Activated B cell treated with CpG ODN at 0.5 μM for 24 hours (primary cell): ENCODE data around the gene CCDC63. TPM values are rescaled to one million over a fixed set of nuclear protein-coding genes. Genes with fewer than 3 reads are reported as not detected.

ENCODE experiments used
- ATAC-seq: fragments of 200-7000 bp; cut with Tn5 transposase; one replicate; pipeline ENCODE4 v1.10.0; 2021; ENCODE audit warnings: low read depth, mild to moderate bottlenecking, moderate library complexity
- CTCF ChIA-PET: fragments of 350-600 bp; sonication (Branson Sonifier 250); formaldehyde crosslinking; loops from one replicate; lab custom pipeline; 2021; ENCODE audit warnings: antibody characterized with exemption; lab: Charles Lee
- POLR2A ChIA-PET: fragments of 350-600 bp; sonication (Branson Sonifier 250); formaldehyde crosslinking; loops from one replicate; lab custom pipeline; 2021; ENCODE audit warnings: antibody characterized with exemption; lab: Charles Lee
- DNase-seq: peaks from one replicate; pipeline ENCODE4 v3.0.0; 2022
- H3K27ac Mint-ChIP-seq: one replicate; pipeline ENCODE4 v1.8.0; 2020; ENCODE audit warnings: mixed read lengths
- H3K27me3 Mint-ChIP-seq: one replicate; pipeline ENCODE4 v1.8.0; 2021; ENCODE audit warnings: mixed read lengths
- H3K36me3 Mint-ChIP-seq: one replicate; pipeline ENCODE4 v1.8.0; 2021; ENCODE audit warnings: low read depth, mixed read lengths
- H3K4me1 Mint-ChIP-seq: one replicate; pipeline ENCODE4 v1.8.0; 2021; ENCODE audit warnings: mixed read lengths
- H3K4me3 Mint-ChIP-seq: one replicate; pipeline ENCODE4 v1.8.0; 2020; ENCODE audit warnings: mild to moderate bottlenecking, mixed read lengths
- H3K9me3 Mint-ChIP-seq: one replicate; pipeline ENCODE4 v1.8.0; 2020; ENCODE audit warnings: mixed read lengths
- intact Hi-C: fragments of 100-400 bp; cut with micrococcal nuclease; formaldehyde crosslinking; loops from one replicate; pipeline ENCODE4 v1.15.1; 2024
- total RNA-seq: library from RNA; stranded (reverse); gene quantifications from 2 replicates; pipeline ENCODE4 v1.2.3, GENCODE V29; 2022
- TF ChIP-seq, protein P1 (sequence below): fragments of 200-600 bp; IDR thresholded peaks from one replicate; pipeline ENCODE4 v1.8.0; 2022; ENCODE audit warnings: antibody characterized with exemption, mild to moderate bottlenecking

CCDC63 gene
- total RNA-seq, 1 donor from 2014 or later = not detected

DNA sequence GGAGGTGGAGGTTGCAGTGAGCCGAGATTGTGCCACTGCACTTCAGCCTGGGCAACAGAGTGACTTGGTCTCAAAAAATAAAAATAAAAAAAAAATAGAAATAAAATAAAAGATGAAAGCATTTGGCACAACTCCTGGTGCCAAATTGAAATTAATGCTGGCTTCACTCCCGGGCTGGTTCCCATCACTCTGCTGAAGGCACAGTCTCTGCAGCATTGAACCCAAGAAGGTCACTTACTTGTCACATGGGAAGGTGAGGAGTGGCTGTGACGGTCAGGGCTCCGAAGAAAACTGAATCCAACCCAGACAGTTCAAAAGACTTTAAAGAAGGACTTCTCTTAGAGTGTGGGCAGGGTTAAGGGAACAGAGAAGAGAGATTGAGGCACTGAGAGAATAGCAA, 10.5 kb upstream of the CCDC63 start:
- POLR2A ChIA-PET = no interaction called here

DNA sequence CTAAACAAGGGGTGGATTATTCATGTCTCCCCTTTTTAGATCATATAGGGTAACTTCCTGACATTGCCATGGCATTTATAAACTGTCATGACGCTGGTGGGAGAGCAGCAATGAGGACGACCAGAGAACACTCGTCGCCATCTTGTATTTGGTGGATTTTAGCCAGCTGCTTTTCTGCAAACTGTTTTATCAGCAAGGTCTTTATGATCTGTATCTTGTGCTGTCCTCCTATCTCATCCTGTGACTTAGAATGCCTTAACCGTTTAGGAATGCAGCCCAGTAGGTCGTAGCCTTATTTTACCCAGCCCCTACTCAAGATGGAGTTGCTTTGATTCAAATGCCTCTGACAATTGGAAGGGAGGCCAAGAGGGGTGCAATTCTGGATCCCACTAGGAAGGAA, 5.8 kb upstream of the CCDC63 start:
- Mint-ChIP-seq H3K4me1 (no peaks in the 10 kb centered on the region), H3K27me3 (peaks cover 4% of the 10 kb centered on the region), H3K27ac (no peak overlapping the region), H3K4me3 (no peak overlapping the region), H3K9me3 (no peaks in the 10 kb centered on the region), H3K36me3 (no peaks in the 10 kb centered on the region)
- intact Hi-C loops = no loop called here
- DNase-seq (no peak), ATAC-seq (no peak)
- CTCF ChIA-PET = interaction anchor here (1.0 kb wide), 1 partner anchor 289 kb away, joined by 3 read pairs; no protein-coding TSS in a partner anchor
- TF ChIP-seq, protein P1, sequence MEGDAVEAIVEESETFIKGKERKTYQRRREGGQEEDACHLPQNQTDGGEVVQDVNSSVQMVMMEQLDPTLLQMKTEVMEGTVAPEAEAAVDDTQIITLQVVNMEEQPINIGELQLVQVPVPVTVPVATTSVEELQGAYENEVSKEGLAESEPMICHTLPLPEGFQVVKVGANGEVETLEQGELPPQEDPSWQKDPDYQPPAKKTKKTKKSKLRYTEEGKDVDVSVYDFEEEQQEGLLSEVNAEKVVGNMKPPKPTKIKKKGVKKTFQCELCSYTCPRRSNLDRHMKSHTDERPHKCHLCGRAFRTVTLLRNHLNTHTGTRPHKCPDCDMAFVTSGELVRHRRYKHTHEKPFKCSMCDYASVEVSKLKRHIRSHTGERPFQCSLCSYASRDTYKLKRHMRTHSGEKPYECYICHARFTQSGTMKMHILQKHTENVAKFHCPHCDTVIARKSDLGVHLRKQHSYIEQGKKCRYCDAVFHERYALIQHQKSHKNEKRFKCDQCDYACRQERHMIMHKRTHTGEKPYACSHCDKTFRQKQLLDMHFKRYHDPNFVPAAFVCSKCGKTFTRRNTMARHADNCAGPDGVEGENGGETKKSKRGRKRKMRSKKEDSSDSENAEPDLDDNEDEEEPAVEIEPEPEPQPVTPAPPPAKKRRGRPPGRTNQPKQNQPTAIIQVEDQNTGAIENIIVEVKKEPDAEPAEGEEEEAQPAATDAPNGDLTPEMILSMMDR = no peak
- POLR2A ChIA-PET = no interaction called here

More for the DNA sequence above, 10.5 kb upstream of the CCDC63 start:
- Mint-ChIP-seq H3K4me1 (no peaks in the 10 kb centered on the region), H3K27me3 (peaks cover 5% of the 10 kb centered on the region), H3K4me3 (no peak overlapping the region), H3K9me3 (no peaks in the 10 kb centered on the region), H3K36me3 (no peaks in the 10 kb centered on the region), H3K27ac (no peak overlapping the region)
- DNase-seq (no peak), ATAC-seq (no peak)
- TF ChIP-seq, protein P1 = no peak
- intact Hi-C loops = no loop called here
- CTCF ChIA-PET = no interaction called here

DNA sequence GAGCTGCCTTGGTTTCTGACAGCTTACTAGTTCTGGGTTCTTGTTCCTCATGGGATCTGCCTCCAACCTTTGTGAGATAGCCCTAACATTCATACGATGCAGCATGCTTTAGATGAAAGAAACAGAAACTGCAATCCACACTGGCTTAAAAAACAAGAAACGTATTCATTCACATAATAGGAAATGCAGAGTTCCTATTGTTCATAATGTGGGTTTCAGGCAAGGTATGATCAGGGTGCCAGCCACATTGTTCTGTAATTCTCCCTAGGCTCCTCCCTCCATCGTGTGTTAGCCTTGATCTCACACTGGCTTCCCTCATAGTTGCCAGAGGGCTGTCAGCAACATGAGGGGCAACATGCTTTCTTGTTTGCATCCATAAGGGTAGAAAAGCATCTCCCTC, 2.7 kb upstream of the CCDC63 start:
- H3K36me3 Mint-ChIP-seq = no peaks in the 10 kb centered on the region
- intact Hi-C loops = no loop called here
- H3K9me3 Mint-ChIP-seq = no peaks in the 10 kb centered on the region
- TF ChIP-seq, protein P1 = no peak
- H3K4me1 Mint-ChIP-seq = peaks cover 7% of the 10 kb centered on the region
- no peak for ATAC-seq
- CTCF ChIA-PET = no interaction called here
- peaks cover 14% of the 10 kb centered on the region for H3K27me3 Mint-ChIP-seq
- no peak overlapping the region for H3K27ac Mint-ChIP-seq
- no peak for DNase-seq
- no peak overlapping the region for H3K4me3 Mint-ChIP-seq
- POLR2A ChIA-PET = no interaction called here

DNA sequence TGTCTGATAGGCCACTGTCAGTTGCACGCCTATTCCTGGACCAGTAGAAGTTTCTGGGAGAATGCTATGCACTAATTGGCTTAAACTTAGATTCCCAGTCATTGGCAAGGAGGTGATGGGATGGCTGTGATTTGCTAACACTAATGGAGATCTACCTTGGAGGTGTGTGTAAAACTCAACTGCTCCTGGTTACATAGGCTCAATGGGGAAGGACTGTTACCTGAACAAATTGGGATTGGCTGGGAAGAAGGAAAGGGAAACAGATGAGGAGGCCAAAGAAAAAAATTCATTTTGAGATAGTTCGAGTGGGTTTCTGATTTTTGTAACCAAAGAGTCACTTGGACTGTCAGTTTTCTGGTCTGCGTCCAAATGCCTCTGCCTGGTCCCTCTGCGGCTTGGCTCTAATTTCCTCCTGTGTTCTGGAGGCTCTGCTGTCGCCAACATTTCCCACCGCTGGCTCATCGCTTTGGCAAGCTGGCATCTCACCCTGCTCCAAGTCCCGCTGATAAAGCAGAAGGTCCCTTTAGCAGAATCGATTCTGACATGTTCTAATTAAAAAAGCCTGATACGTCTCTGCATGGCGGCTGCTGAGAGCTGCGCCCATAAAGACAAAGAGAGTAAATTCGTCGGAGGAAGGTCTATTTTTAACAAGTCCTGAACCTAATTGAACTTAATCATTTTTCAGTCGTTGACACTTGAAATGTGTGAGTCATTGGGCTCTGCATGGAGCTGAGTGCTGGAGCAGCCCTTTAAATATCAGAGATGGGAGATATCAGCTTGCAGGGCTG, 2.0 kb upstream of the CCDC63 start:
- H3K27me3 Mint-ChIP-seq = peaks cover 14% of the 10 kb centered on the region

DNA sequence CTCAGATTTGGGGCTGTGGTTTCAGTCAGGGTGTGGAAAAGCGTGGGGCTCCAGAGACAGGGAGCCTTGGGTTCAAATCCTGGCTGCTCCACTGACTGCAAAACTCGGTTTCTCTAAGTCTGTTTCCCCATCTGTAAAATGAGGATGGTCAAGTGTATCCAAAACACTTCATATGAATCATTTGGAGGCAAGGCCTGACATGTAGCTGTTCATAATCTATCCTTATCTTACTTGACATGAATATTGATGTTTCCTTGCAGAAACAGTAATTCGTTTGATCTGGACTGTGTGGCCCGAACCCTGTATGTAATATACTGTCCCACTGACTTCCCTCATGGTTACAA, 1.5 kb upstream of the CCDC63 start:
- no peaks in the 10 kb centered on the region for H3K36me3 Mint-ChIP-seq
- peaks cover 2% of the 10 kb centered on the region for H3K9me3 Mint-ChIP-seq
- no peak overlapping the region for H3K27ac Mint-ChIP-seq
- CTCF ChIA-PET = no interaction called here
- H3K4me1 Mint-ChIP-seq = peaks cover 8% of the 10 kb centered on the region
- DNase-seq (no peak), ATAC-seq (no peak)
- H3K27me3 Mint-ChIP-seq = peaks cover 14% of the 10 kb centered on the region
- TF ChIP-seq, protein P1 = no peak
- no peak overlapping the region for H3K4me3 Mint-ChIP-seq
- POLR2A ChIA-PET = no interaction called here
- intact Hi-C loops = loop anchor here (5.0 kb wide), 1 partner anchor 398 kb away; no protein-coding TSS in a partner anchor

More for the DNA sequence above, 2.0 kb upstream of the CCDC63 start:
- TF ChIP-seq, protein P1 = no peak
- POLR2A ChIA-PET = no interaction called here
- intact Hi-C loops = loop anchor here (5.0 kb wide), 1 partner anchor 397 kb away; no protein-coding TSS in a partner anchor
- Mint-ChIP-seq H3K27ac (no peak overlapping the region), H3K4me1 (peaks cover 8% of the 10 kb centered on the region), H3K36me3 (no peaks in the 10 kb centered on the region), H3K9me3 (peaks cover under 1% of the 10 kb centered on the region), H3K4me3 (no peak overlapping the region)
- CTCF ChIA-PET = no interaction called here
- no peak for DNase-seq
- no peak for ATAC-seq
